ENCODE data around the gene TUT1.

GRCh38 chr11:62577046-62577714, 14.1 kb downstream of the TUT1 start:
- TF ChIP-seq CTCF (IDR thresholded peaks at IDR 0.05; ENCODE audit: borderline replicate concordance, extremely low read depth, low read length, poor library complexity, severe bottlenecking) (no peak), EZH2 (IDR thresholded peaks at IDR 0.05; ENCODE audit: borderline replicate concordance, low read depth, low read length, severe bottlenecking) (no peak)

Measured in DND-41 (cell line).